Ishikawa (cell line): ENCODE data around the gene TCF4.

ENCODE experiments used
- CEBPB ChIP-seq: IDR thresholded peaks from 2 replicates; pipeline ENCODE4 v1.6.1; 2012
- CREB1 ChIP-seq: IDR thresholded peaks from 2 replicates; pipeline ENCODE4 v1.6.1; 2012; ENCODE audit warnings: low read depth
- EGR1 ChIP-seq: IDR thresholded peaks from 2 replicates; pipeline ENCODE4 v1.6.1; 2012
- EP300 ChIP-seq: IDR thresholded peaks from 2 replicates; pipeline ENCODE4 v1.6.1; 2012; ENCODE audit warnings: borderline replicate concordance
- FOXM1 ChIP-seq: IDR thresholded peaks from 2 replicates; pipeline ENCODE4 v1.6.1; 2012; ENCODE audit warnings: low read depth, borderline replicate concordance
- NFIC ChIP-seq: IDR thresholded peaks from 2 replicates; pipeline ENCODE4 v1.6.1; 2012
- RAD21 ChIP-seq: IDR thresholded peaks from 2 replicates; pipeline ENCODE4 v1.6.1; 2012; ENCODE audit warnings: low read depth
- TAF1 ChIP-seq: IDR thresholded peaks from 2 replicates; pipeline ENCODE4 v1.6.1; 2012; ENCODE audit warnings: low read depth, mild to moderate bottlenecking
- TCF12 ChIP-seq: IDR thresholded peaks from 2 replicates; pipeline ENCODE4 v1.6.1; 2012; ENCODE audit warnings: low read depth
- TEAD4 ChIP-seq: IDR thresholded peaks from 2 replicates; pipeline ENCODE4 v1.6.1; 2012
- USF1 ChIP-seq: IDR thresholded peaks from 2 replicates; pipeline ENCODE4 v1.6.1; 2012
- YY1 ChIP-seq: IDR thresholded peaks from 2 replicates; pipeline ENCODE4 v1.6.1; 2012; ENCODE audit warnings: low read depth
- ZBTB7A ChIP-seq: IDR thresholded peaks from 2 replicates; pipeline ENCODE4 v1.6.1; 2012; ENCODE audit warnings: low read depth
- TF ChIP-seq, protein P1 (sequence below): IDR thresholded peaks from 2 replicates; pipeline ENCODE4 v1.6.1; 2012
- TF ChIP-seq, protein P2 (sequence below): IDR thresholded peaks from 2 replicates; pipeline ENCODE4 v1.6.1; 2012; ENCODE audit warnings: low read depth, mild to moderate bottlenecking

TCF4 gene

GRCh38 chr18:55407774-55408535 lies 180.0 kb downstream of the TCF4 start:
- no peak for TF ChIP-seq CEBPB
- TF ChIP-seq ZBTB7A = no peak
- no peak for TF ChIP-seq NFIC
- no peak for TF ChIP-seq TEAD4
- TF ChIP-seq YY1 = no peak
- no peak for TF ChIP-seq EGR1
- no peak for TF ChIP-seq RAD21
- TF ChIP-seq CREB1 = no peak
- TF ChIP-seq TAF1 = no peak
- no peak for TF ChIP-seq FOXM1
- TF ChIP-seq TCF12 = no peak
- TF ChIP-seq, protein P1, sequence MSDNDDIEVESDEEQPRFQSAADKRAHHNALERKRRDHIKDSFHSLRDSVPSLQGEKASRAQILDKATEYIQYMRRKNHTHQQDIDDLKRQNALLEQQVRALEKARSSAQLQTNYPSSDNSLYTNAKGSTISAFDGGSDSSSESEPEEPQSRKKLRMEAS = no peak
- no peak for TF ChIP-seq EP300
- no peak for TF ChIP-seq USF1
- TF ChIP-seq, protein P2, sequence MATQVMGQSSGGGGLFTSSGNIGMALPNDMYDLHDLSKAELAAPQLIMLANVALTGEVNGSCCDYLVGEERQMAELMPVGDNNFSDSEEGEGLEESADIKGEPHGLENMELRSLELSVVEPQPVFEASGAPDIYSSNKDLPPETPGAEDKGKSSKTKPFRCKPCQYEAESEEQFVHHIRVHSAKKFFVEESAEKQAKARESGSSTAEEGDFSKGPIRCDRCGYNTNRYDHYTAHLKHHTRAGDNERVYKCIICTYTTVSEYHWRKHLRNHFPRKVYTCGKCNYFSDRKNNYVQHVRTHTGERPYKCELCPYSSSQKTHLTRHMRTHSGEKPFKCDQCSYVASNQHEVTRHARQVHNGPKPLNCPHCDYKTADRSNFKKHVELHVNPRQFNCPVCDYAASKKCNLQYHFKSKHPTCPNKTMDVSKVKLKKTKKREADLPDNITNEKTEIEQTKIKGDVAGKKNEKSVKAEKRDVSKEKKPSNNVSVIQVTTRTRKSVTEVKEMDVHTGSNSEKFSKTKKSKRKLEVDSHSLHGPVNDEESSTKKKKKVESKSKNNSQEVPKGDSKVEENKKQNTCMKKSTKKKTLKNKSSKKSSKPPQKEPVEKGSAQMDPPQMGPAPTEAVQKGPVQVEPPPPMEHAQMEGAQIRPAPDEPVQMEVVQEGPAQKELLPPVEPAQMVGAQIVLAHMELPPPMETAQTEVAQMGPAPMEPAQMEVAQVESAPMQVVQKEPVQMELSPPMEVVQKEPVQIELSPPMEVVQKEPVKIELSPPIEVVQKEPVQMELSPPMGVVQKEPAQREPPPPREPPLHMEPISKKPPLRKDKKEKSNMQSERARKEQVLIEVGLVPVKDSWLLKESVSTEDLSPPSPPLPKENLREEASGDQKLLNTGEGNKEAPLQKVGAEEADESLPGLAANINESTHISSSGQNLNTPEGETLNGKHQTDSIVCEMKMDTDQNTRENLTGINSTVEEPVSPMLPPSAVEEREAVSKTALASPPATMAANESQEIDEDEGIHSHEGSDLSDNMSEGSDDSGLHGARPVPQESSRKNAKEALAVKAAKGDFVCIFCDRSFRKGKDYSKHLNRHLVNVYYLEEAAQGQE = no peak

DNA sequence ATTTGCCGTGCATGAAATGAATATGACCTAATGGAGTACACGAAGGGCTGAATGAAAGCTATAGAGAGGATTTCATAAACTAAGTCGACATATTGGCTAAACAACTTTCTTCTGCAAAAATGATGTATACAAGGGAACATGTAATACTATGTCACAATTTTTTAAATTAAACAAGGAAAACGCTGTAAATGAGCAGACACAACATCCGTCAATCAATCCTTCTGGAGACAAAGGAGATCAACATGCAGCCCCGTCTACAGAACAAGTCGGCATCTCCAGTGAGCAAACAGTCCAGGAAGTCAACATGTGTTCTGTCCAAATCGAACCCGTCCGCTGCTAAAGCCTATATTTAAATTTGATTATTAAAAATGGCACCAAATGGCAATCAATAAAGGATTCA lies 180.8 kb downstream of the TCF4 start:
- TF ChIP-seq FOXM1 (no peak), ZBTB7A (no peak), NFIC (no peak), USF1 (no peak), CREB1 (no peak), TEAD4 (no peak), CEBPB (no peak), TAF1 (no peak), EGR1 (no peak), EP300 (no peak), YY1 (no peak), RAD21 (no peak), TCF12 (no peak)
- TF ChIP-seq, protein P1 = no peak
- TF ChIP-seq, protein P2 = no peak

GRCh38 chr18:55406451-55406991 lies 181.5 kb downstream of the TCF4 start:
- TF ChIP-seq FOXM1 (no peak), TAF1 (no peak), CEBPB (no peak), ZBTB7A (no peak), CREB1 (no peak), TCF12 (no peak)

DNA sequence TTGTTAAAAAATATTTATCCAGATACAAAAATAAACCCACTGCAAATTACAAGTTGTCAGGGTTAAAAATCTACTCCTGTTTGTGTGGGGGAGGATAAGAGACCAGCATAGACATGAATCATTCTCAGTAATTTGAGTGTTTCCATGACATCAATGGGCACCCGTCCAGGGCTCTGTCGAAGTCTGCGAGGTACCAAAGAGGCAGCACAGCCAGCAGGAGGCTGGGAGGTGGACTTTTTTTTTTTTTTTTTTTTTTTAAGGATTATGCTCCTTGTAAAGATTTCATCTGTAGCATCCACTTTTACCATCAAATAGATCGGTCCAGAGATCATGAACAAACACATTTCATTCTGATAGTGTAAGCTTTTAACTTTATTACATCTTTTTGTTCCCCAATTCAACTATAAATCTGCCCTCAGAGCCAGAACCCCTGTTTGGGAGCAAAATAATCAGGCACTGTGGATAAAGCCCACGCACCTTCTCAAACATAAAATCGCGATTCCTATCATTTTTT lies 182.0 kb downstream of the TCF4 start:
- TF ChIP-seq ZBTB7A = no peak
- 0 out of 2 replicates have a peak, but pooled peaks have one; percentile 22 for TF ChIP-seq TCF12
- TF ChIP-seq CEBPB = no peak
- peak; percentile 20; the same call in 1 of the 2 replicates for TF ChIP-seq EP300
- peak; percentile 72 for TF ChIP-seq NFIC
- no peak for TF ChIP-seq TAF1
- TF ChIP-seq RAD21 = no peak

GRCh38 chr18:55405475-55405874 lies 182.5 kb downstream of the TCF4 start:
- TF ChIP-seq TEAD4 = no peak
- TF ChIP-seq TCF12 = no peak

DNA sequence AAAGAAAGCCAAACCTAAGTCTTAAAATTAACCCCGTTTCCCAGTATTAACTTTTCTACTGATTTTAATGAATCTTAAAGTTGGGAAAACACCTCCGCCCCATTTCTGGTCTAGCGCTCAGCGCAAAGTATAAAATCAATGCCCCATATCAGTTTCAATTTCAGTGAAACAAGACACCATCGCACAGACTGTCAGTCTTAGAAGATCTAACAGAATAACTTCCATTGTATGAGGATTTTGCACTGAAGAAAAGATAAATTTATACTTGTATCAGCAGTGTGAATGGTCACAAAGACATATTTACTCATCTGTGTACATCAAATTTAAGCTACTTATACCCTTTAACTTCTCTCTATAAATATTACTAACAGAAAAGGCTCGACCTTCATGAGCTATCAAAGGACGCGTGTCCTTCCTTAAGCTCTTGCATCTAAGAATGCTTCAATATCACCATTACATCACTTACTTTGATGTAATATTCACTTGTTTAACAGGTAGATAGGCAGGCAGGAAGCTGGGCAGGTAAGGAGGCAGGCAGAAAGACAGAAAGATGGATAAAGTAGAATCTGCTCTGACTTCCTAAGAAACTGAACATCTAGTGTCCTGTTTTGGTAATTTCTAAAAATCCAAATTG lies 183.0 kb downstream of the TCF4 start:
- TF ChIP-seq USF1 = no peak
- no peak for TF ChIP-seq CREB1
- no peak for TF ChIP-seq FOXM1
- TF ChIP-seq CEBPB = no peak
